BLaER1 treated with 17β-estradiol and CSF1 and Interleukin-3, amounts not matched to agents 10 nM and 100 nM (cell line): ENCODE results near the gene KTN1.

ENCODE experiments used
- H3K27ac ChIP-seq, 11 experiments: shearing (Covaris generic); formaldehyde crosslinking; 2 replicates each; pipeline ENCODE4 v1.8.1; 2022
- H3K27me3 ChIP-seq, 11 experiments: shearing (Covaris generic); formaldehyde crosslinking; 2 replicates each; pipeline ENCODE4 v1.8.1; 2022
- H3K36me3 ChIP-seq, 11 experiments: shearing (Covaris generic); formaldehyde crosslinking; 2 replicates each; pipeline ENCODE4 v1.8.1; 2022
- H3K4me1 ChIP-seq, 10 experiments: shearing (Covaris generic); formaldehyde crosslinking; 2 replicates each; pipeline ENCODE4 v1.8.1; 2022
- H3K4me2 ChIP-seq, 11 experiments: shearing (Covaris generic); formaldehyde crosslinking; 2 replicates each; pipeline ENCODE4 v1.8.1; 2022
- H3K4me3 ChIP-seq, 10 experiments: shearing (Covaris generic); formaldehyde crosslinking; 2 replicates each; pipeline ENCODE4 v1.8.1; 2022
- H3K9ac ChIP-seq, 11 experiments: shearing (Covaris generic); formaldehyde crosslinking; 2 replicates each; pipeline ENCODE4 v1.8.1; 2022
- H3K9me3 ChIP-seq, 11 experiments: shearing (Covaris generic); formaldehyde crosslinking; replicated peaks in 1 of 11; 2 replicates each; pipeline ENCODE4 v1.8.1; 2022
- H4K20me1 ChIP-seq, 11 experiments: shearing (Covaris generic); formaldehyde crosslinking; 2 replicates each; pipeline ENCODE4 v1.8.1; 2022
- Cebpa-rat ChIP-seq, 11 experiments: shearing (Covaris generic); IDR thresholded peaks; 2 replicates each; pipeline ENCODE4 v1.8.1; 2022

The KTN1 gene

DNA sequence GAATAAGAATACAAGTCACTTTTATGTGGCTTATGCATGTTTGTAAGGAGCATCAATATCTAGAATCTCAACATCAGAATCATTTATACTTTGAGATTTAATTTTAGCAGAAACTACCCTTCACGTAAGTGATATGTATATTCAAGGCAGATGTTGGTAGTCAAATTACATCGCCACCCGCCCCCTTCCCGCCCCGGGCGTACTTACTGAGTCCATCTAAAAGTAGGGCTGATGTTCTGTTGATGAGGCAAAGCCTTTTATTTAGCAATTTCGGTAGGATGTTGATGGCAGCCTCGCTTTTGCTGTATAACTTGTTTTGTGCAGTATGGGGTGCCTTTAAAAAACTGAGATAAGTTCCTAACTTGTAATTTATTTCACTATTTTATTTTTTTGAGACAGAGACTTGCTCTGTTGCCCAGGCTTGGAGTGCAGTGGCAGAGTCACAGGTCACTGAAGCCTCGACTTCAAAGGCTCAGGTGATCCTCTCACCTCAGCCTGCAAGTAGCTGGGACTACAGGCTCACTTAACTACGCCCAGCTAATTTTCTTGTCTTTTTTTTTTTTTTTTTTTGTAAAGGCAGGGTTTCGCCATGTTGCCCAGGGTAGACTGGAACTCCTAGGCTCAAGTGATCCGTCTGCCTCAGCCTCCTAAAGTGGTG lies 30.8 kb downstream of the KTN1 start:
- no peak for TF ChIP-seq Cebpa-rat (IDR thresholded peaks at IDR 0.05)
- Histone ChIP-seq H3K4me2 (no peak overlapping the region), H3K27ac (no peak overlapping the region), H3K4me1 (peaks cover 0 to 11% (median 6%) of the 10 kb centered on the region in 10 experiments; a peak in 11 of 20 replicates), H3K36me3 (peaks cover 31 to 67% (median 56%) of the 10 kb centered on the region in 11 experiments), H3K4me3 (no peak overlapping the region), H3K9ac (no peak overlapping the region), H3K9me3 (peaks cover 0 to 5% (median 0%) of the 10 kb centered on the region in 11 experiments; a peak in 4 of 22 replicates), H4K20me1 (peaks cover 11 to 81% (median 46%) of the 10 kb centered on the region in 11 experiments; a peak in 19 of 22 replicates), H3K27me3 (no peaks in the 10 kb centered on the region)

GRCh38 chr14:55611859-55612258 lies 31.9 kb downstream of the KTN1 start:
- TF ChIP-seq Cebpa-rat (IDR thresholded peaks at IDR 0.05) = no peak
- Histone ChIP-seq H3K4me1 (peaks cover 0 to 11% (median 6%) of the 10 kb centered on the region in 10 experiments; a peak in 11 of 20 replicates), H3K4me2 (no peak overlapping the region), H3K4me3 (no peak overlapping the region), H4K20me1 (peaks cover 11 to 71% (median 43%) of the 10 kb centered on the region in 11 experiments; a peak in 19 of 22 replicates), H3K36me3 (peaks cover 41 to 78% (median 66%) of the 10 kb centered on the region in 11 experiments), H3K27me3 (no peaks in the 10 kb centered on the region), H3K9me3 (peaks cover 0 to 12% (median 4%) of the 10 kb centered on the region in 11 experiments; a peak in 10 of 22 replicates), H3K27ac (no peak overlapping the region), H3K9ac (no peak overlapping the region)

GRCh38 chr14:55614304-55614703 lies 34.3 kb downstream of the KTN1 start:
- Histone ChIP-seq H3K27ac (no peak overlapping the region), H3K9me3 (peaks cover 18 to 35% (median 28%) of the 10 kb centered on the region in 11 experiments), H3K9ac (no peak overlapping the region), H3K4me2 (no peak overlapping the region), H4K20me1 (peaks cover under 1 to 49% (median 19%) of the 10 kb centered on the region in 11 experiments; a peak in 17 of 22 replicates), H3K4me3 (no peak overlapping the region), H3K36me3 (peaks cover 66 to 92% (median 83%) of the 10 kb centered on the region in 11 experiments), H3K4me1 (no peaks in the 10 kb centered on the region; a peak in 1 of 20 replicates), H3K27me3 (no peaks in the 10 kb centered on the region)
- no peak for TF ChIP-seq Cebpa-rat (IDR thresholded peaks at IDR 0.05)

GRCh38 chr14:55620277-55620676 lies 40.3 kb downstream of the KTN1 start:
- peaks cover 0 to 29% (median 0%) of the 10 kb centered on the region in 10 experiments; a peak in 3 of 20 replicates for H3K4me1 ChIP-seq
- peak overlapping the region in 2 of 11 experiments; percentile 24 to 45; a peak in 3 of 22 replicates for H3K4me2 ChIP-seq
- H4K20me1 ChIP-seq = peaks cover 0 to 18% (median 0%) of the 10 kb centered on the region in 11 experiments; a peak in 4 of 22 replicates
- TF ChIP-seq Cebpa-rat (IDR thresholded peaks at IDR 0.05) = no peak
- peaks cover 35 to 53% (median 45%) of the 10 kb centered on the region in 11 experiments for H3K9me3 ChIP-seq
- peak overlapping the region in 7 of 10 experiments; percentile 11 to 50 (median 24); a peak in 6 of 20 replicates for H3K4me3 ChIP-seq
- no peak overlapping the region for H3K27ac ChIP-seq
- H3K36me3 ChIP-seq = peaks cover 94 to 100% (median 98%) of the 10 kb centered on the region in 11 experiments
- H3K27me3 ChIP-seq = no peaks in the 10 kb centered on the region
- H3K9ac ChIP-seq = no peak overlapping the region

- Histone ChIP-seq H4K20me1 (peaks cover 0 to 18% (median 0%) of the 10 kb centered on the region in 11 experiments; a peak in 4 of 22 replicates), H3K4me2 (peak overlapping the region in 2 of 11 experiments; percentile 13 to 45; a peak in 4 of 22 replicates), H3K9ac (no peak overlapping the region), H3K4me3 (no peak overlapping the region), H3K9me3 (peaks cover 35 to 52% (median 42%) of the 10 kb centered on the region in 11 experiments), H3K27me3 (no peaks in the 10 kb centered on the region), H3K4me1 (peaks cover 0 to 29% (median 0%) of the 10 kb centered on the region in 10 experiments; a peak in 3 of 20 replicates), H3K27ac (0 out of 22 replicates have a peak overlapping the region, but pooled peaks of 1 of the 11 experiments have one; percentile 5), H3K36me3 (peaks cover 87 to 100% (median 97%) of the 10 kb centered on the region in 11 experiments)
- no peak for TF ChIP-seq Cebpa-rat (IDR thresholded peaks at IDR 0.05)
Measured at GRCh38 chr14:55620981-55621380, 41.0 kb downstream of the KTN1 start.

- no peak for TF ChIP-seq Cebpa-rat (IDR thresholded peaks at IDR 0.05)
- Histone ChIP-seq H3K9me3 (peaks cover 35 to 48% (median 40%) of the 10 kb centered on the region in 11 experiments), H3K27me3 (no peaks in the 10 kb centered on the region), H3K4me3 (no peak overlapping the region), H4K20me1 (peaks cover 0 to 22% (median 0%) of the 10 kb centered on the region in 11 experiments; a peak in 5 of 22 replicates), H3K27ac (0 out of 22 replicates have a peak overlapping the region, but pooled peaks of 1 of the 11 experiments have one; percentile 5), H3K9ac (no peak overlapping the region), H3K4me1 (peaks cover 0 to 29% (median 0%) of the 10 kb centered on the region in 10 experiments; a peak in 3 of 20 replicates), H3K36me3 (peaks cover 83 to 100% (median 96%) of the 10 kb centered on the region in 11 experiments), H3K4me2 (peak overlapping the region in 2 of 11 experiments; percentile 13 to 45; a peak in 4 of 22 replicates)
Measured at GRCh38 chr14:55621391-55621790, 41.4 kb downstream of the KTN1 start.

GRCh38 chr14:55624913-55625312 lies 44.9 kb downstream of the KTN1 start:
- H3K27ac ChIP-seq = no peak overlapping the region
- peaks cover 0 to 28% (median 0%) of the 10 kb centered on the region in 11 experiments; a peak in 5 of 22 replicates for H4K20me1 ChIP-seq
- no peak overlapping the region for H3K9ac ChIP-seq
- peaks cover 78 to 100% (median 95%) of the 10 kb centered on the region in 11 experiments for H3K36me3 ChIP-seq
- H3K4me1 ChIP-seq = peaks cover 0 to 28% (median 0%) of the 10 kb centered on the region in 10 experiments; a peak in 3 of 20 replicates
- H3K4me2 ChIP-seq = no peak overlapping the region
- no peaks in the 10 kb centered on the region for H3K27me3 ChIP-seq
- no peak overlapping the region for H3K4me3 ChIP-seq
- TF ChIP-seq Cebpa-rat (IDR thresholded peaks at IDR 0.05) = no peak
- peaks cover 8 to 15% (median 11%) of the 10 kb centered on the region in 11 experiments for H3K9me3 ChIP-seq

DNA sequence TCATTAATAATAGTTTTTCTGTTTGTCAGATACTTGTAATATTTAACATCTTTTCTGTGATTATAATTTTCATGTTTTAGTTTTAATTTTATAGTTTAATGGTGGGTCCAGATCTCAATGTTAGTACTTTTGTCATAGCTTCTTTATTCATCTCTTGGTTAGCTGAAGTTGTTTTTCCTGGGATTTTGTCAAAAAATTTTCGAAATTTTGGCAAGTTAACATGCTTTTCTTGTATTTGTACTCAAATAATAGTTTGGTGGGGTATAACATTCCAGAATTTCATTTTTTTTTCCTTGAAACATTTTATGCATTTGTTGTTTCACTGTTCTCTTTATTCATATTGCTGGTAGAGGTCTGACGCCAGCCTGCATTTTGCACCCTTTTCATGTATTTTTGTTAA lies 45.5 kb downstream of the KTN1 start:
- H3K4me2 ChIP-seq = no peak overlapping the region
- no peak overlapping the region for H3K4me3 ChIP-seq
- H3K4me1 ChIP-seq = peaks cover 0 to 22% (median 0%) of the 10 kb centered on the region in 10 experiments; a peak in 3 of 20 replicates
- H3K27me3 ChIP-seq = no peaks in the 10 kb centered on the region
- no peak overlapping the region for H3K27ac ChIP-seq
- no peak for TF ChIP-seq Cebpa-rat (IDR thresholded peaks at IDR 0.05)
- no peak overlapping the region for H3K9ac ChIP-seq
- H4K20me1 ChIP-seq = peaks cover 0 to 28% (median 0%) of the 10 kb centered on the region in 11 experiments; a peak in 6 of 22 replicates
- H3K36me3 ChIP-seq = peaks cover 78 to 100% (median 95%) of the 10 kb centered on the region in 11 experiments
- H3K9me3 ChIP-seq = peaks cover 3 to 10% (median 5%) of the 10 kb centered on the region in 11 experiments

DNA sequence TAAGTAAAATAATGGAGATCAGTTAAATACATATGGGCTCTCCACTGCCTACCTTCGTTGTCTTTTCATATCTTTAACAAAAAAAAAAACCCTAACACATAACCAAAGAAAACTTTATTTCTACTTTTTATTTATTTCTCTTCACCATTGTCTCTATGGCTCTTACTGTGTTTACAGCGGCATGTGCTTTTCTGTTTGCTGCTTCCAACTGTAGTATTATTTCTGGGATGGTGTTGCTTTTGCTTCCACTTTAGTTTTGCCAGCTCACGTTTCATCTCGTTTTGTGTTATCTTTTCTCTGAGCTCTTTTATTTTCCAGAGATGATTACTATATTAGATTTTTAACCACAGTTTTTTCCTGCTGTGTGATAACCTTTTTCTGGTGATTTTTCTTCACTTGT lies 46.1 kb downstream of the KTN1 start:
- no peak overlapping the region for H3K4me2 ChIP-seq
- H3K27ac ChIP-seq = no peak overlapping the region
- peaks cover 75 to 100% (median 95%) of the 10 kb centered on the region in 11 experiments for H3K36me3 ChIP-seq
- peaks cover 0 to 3% (median 0%) of the 10 kb centered on the region in 11 experiments; a peak in 1 of 22 replicates for H3K9me3 ChIP-seq
- H3K4me1 ChIP-seq = peaks cover 0 to 15% (median 0%) of the 10 kb centered on the region in 10 experiments; a peak in 3 of 20 replicates
- H3K27me3 ChIP-seq = no peaks in the 10 kb centered on the region
- H3K4me3 ChIP-seq = no peak overlapping the region
- no peak for TF ChIP-seq Cebpa-rat (IDR thresholded peaks at IDR 0.05)
- no peak overlapping the region for H3K9ac ChIP-seq
- peaks cover 0 to 28% (median 0%) of the 10 kb centered on the region in 11 experiments; a peak in 6 of 22 replicates for H4K20me1 ChIP-seq
